Stimulated activated CD4-positive, alpha-beta T cell treated with anti-CD3 and anti-CD28 coated beads, Interleukin-12 subunit alpha, Interleukin-12 subunit beta, amount 100 ng/mL, for 4 hours (primary cell): ENCODE data around the gene FUZ.

Source experiments
- DNase-seq: peaks from one replicate; pipeline ENCODE4 v3.0.0-alpha.2; 2020

FUZ gene

DNA sequence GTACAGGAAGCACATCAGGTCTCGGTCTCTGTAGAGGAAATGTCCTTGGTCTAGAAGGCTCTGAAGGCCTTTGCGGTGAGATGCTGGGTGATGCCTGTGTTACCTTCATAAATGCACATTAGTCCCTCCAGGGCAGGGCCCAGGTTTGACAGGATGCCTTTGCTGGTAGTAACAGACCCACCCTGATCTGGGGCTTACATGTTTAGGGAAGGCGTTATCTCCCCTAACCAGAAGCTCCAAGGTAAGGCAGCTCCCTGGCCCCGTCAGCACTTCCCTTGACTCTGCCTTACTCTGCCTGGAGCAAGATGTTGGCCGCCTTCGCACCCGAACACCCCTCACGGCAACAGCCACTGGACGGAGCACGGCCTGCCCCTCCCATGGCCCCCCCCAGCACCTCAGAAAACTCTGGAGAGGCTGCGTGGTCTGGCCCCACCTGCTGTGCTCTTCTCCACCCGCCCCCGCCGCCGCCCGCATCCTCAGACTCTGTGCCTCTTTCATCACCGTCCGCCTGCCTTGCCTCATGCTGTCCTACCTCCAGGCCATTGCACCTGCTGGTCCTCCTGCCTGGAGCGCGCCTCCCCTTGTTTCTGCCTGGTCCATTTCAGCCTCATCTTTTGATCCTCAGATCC lies 37.2 kb downstream of the FUZ start:
- no peak for DNase-seq

DNA sequence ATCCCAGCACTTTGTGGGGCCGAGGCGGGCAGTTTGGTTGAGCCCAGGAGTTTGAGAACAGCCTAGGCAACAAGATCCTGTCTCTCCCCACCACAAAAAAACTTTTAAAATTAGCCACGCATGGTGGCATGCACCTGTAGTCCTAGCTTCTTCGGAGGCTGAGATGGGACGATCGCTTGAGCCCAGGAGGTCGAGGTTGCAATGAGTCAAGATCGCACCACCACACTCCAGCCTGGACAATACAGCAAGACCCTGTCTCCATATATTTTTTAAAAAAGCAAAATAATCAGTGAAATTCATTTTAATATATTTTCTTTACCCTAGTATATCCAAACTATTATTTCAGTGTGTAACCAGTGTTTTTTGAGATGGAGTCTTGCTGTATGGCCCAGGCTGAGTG lies 38.1 kb downstream of the FUZ start:
- DNase-seq: no peak

GRCh38 chr19:49773663-49774350 lies 39.3 kb downstream of the FUZ start:
- DNase-seq: no peak

- no peak for DNase-seq
These were observed 40.2 kb downstream of the FUZ start for GRCh38 chr19:49772850-49773432.

DNA sequence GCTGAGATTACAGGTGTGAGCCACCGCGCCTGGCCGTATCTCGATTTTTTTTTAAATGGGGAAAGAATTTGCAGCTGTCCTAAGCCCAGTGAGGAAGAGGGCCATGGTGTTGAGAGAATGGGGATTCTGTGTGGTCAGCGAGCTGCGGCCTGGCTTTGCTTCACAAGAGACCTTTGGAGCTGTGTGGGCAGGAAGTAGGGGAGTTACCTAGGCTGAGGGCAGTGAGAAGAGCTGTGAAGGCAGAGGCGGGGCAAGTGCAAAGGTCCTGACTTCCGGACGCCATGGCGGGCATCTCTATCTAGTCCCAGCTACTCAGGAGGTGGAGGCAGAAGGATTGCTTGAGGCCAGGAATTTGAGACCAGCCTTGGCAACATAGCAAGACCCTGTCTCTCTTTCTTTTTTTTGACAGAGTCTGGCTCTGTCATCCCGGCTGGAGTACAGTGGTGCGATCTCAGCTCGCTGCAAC lies 41.4 kb downstream of the FUZ start:
- no peak for DNase-seq

DNA sequence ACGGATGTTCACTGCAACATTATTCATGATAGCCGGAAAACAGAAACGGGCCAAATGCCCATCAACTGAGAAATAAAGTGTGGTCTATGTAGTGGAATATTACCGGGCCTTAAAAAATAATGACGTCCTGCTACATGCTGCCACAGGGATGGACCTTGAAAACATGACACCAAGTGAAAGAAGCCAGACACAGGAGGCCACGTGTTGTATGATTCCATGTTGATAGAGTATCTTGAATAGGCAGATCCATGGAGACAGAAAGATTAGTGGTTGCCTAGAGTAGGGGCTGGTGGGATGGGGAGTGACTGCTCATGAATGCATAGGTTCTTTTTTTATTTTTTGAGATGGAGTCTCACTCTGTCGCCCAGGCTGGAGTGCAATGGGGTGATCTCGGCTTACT lies 42.6 kb downstream of the FUZ start:
- DNase-seq: no peak

- DNase-seq: no peak
These were observed 45.0 kb downstream of the FUZ start for GRCh38 chr19:49767967-49768581.

GRCh38 chr19:49767381-49767780 lies 45.7 kb downstream of the FUZ start:
- no peak for DNase-seq

GRCh38 chr19:49766930-49767299 lies 46.2 kb downstream of the FUZ start, which contains the start of gene AP2A1:
Gene AP2A1 (plus strand): TSS chr19:49767001. CDS start chr19:49767134, 133 bp downstream.
- no peak for DNase-seq

DNA sequence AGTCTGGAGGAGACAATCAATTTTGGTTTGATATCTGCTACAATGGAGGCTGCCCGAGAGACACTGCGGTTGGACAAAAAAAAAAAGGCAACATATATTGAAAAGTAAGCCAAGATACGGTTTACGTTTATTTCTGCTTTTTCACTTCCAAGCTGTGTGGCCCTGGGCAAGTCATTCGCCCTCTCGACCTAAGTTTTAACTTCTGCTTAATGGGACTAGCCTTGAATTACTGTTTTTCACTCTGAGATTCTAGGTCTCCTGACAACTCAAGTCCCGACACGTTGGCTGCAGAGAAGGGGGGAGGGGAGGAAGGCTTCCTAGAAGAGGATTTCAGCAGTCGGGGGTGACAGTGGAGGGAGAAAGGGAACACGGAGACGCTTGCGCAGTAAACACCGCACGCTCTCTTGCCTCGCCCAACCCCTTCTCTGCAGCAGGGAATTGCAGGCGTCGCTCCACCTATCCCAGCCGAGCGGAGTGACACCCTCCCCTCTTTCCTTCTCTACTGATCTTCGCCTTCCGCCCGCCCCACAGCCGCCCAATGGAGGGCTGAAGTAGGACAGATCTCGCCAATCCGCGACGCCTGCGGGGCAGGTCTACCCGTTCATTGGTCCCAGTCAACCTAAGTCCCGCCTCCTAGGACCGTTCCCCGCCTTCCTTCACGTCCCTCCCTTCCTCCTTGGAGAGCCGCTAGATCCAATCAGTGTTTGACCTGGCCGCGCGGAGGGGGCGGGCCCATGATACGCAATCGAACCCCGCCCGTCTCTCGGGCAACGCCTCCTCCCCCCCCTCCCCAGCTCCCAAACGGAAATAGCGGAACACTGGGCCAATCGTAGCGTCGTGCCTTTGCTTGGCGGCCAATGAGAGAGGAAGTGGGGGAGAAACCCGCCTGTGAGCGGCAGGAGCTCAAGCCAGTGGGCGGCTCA lies 46.8 kb downstream of the FUZ start:
- DNase-seq: peak; percentile 98

- no peak for DNase-seq
These were observed 48.8 kb downstream of the FUZ start for GRCh38 chr19:49764341-49764740.

DNA sequence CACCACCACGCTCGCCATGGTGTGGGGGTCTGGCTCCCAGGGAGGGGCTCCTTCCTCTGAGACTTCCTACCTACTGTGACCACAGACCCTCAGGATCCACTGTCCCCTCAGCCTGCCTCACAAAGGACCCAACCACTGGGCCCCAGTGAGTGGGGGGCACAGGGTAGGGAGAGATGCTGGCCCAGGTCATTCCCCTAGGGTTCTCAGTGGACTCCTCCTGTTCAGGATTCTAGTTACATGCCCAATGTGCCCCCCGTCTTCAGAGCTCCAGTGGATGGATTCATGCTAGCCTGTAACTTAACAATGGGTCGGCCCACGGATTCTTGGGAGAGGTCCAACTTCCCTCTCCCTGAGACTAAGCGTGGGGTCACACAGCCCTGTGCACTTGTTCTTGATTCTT lies 49.9 kb downstream of the FUZ start, which contains the start of gene TSKS:
Gene TSKS, minus strand, starts transcription at position 77 of the 400 bp plus-strand sequence. Its CDS starts 59 bp downstream, at position 18.
- no peak for DNase-seq

DNA sequence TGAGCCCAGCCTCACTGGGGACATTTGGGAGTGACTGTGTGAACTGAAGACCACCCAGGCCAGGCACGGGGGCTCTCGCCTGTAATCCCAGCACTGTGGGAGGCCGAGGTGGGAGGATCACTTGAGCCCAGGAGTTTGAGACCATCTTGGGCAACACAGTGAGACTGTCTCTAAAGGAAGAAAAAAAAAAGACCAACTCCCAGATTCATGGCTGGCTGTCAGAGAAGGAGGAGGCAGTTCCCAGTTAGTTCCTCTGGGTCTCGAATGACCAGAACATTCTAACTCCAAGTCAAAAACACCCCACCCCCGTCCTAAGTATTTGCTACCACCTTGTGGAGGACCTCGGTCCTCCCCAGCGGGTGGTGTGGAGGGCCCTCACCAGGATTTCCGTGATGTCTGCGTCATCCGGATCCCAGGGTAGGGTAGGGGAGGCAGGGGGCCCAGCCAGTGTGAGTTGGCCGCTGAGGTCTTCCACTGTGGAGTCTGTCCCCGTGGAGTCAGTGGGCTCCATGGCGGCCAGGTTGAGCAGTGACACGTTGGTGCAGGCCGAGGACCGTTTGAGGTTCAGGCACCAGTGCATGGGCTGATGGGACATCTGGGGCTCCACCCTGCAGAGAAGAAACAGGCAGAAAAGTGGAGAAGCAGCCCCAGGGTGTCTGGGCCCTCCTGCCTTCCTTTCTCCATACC lies 51.3 kb downstream of the FUZ start:
- DNase-seq: no peak

- no peak for DNase-seq
These were observed 51.9 kb downstream of the FUZ start for GRCh38 chr19:49761249-49761624.

DNA sequence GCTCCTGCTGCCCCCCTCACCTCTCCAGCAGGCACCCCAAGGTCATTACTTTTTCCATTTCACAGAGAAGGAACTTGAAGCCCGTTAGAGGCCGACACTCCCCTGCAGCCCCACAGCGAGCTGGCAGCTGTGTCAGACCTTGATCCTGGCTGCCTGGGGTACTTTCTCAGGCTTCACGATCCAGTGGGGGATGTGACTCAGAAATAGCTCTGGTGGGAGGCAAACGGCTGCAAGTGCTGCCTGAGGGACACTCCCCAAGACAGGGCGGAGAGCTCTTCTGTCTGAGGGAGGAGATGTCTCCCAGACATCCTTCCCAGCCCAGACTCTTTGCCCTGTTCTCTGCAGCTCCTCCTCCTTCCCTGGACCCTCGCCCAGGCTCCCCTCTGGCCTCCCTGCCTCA lies 54.8 kb downstream of the FUZ start:
- no peak for DNase-seq
